GM20000 (cell line): ENCODE data around the gene ADGRV1.

ENCODE experiments used
- DNase-seq: peaks from one replicate; pipeline ENCODE4 v3.0.0; 2012; ENCODE audit warnings: low spot score
- CTCF ChIP-seq: IDR thresholded peaks from 2 replicates; pipeline ENCODE4 v1.5.1; 2012; ENCODE audit warnings: mild to moderate bottlenecking, control low read depth; ENCODE audit errors: extremely low read depth, missing control alignments

The ADGRV1 gene

DNA sequence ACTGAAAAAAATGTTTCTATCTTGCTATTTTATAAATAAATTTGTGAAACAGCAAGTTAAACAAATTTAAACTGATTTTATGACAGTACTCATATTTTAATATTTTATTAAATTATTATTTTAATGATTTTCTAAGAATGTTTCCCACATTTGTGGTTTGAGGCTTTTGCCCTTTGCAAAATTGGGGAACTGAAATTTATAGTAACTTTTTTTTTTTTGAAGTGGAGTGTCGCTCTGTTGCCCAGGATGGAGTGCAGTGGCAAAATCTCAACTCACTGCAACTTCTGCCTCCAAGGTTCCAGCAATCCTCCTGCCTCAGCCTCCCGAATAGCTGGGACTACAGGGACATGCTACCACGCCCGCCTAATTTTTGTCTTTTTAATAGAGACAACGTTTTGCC is 7.2 kb upstream of the ADGRV1 start:
- TF ChIP-seq CTCF: no peak
- no peak for DNase-seq

GRCh38 chr5:90553711-90554110 is 4.9 kb upstream of the ADGRV1 start:
- no peak for TF ChIP-seq CTCF
- DNase-seq: no peak

DNA sequence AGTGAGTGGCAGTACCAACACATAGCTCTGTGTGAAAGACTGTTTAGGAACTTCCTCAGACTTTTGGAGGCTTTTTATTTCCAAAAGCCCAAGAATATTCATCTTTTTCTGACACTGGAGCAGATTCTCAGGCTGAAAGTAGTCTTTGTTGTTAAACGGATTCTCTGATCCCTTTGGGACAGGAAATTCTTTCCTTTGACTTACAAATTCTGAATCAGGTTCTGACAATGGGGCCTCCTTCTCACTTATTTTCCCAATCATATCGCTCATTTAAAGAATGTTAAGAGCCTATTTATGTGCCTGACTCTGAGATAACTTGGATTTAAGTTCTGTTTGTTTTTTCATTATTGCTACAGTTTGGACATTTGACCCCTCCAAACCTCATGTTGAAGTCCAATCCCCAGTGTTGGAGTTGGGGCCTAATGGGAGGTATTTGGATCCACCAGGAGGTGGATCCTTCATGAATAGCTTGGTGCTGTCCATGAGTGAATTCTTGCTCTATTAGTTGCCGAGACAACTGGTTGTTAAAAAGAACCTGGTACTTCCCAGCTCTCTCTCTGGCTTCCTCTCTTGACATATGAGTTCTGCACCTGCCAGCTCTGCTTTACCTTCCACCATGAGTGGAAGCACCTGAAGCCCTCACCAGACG is 4.1 kb upstream of the ADGRV1 start:
- DNase-seq: no peak
- no peak for TF ChIP-seq CTCF

GRCh38 chr5:90555666-90556065 is 2.9 kb upstream of the ADGRV1 start:
- DNase-seq: no peak
- no peak for TF ChIP-seq CTCF

- TF ChIP-seq CTCF: no peak
- no peak for DNase-seq
These were observed 1.2 kb upstream of the ADGRV1 start for GRCh38 chr5:90557391-90557790.

DNA sequence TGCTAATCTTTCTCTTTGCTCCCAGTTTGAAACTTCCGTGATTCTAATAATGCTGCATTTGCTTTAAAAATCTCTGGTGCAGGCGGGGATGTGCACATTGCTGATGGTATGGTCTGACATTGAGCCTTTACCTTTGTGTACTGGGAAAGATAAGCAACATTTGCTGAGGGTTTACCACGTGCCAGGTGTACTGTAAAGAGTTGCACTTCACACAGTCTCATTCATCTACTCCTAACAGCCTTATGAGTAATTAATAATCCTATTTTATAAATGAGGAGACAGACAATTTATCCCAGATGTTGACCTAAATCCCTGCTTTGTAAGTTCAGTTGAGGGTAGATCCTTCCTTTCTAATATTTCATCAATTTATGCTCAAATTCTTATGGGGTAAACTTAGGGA is 726 bp upstream of the ADGRV1 start:
- no peak for TF ChIP-seq CTCF
- DNase-seq: no peak

- DNase-seq: no peak
- TF ChIP-seq CTCF: no peak
These were observed 2.2 kb downstream of the ADGRV1 start for GRCh38 chr5:90560771-90561170.

- no peak for TF ChIP-seq CTCF
- no peak for DNase-seq
These were observed 3.2 kb downstream of the ADGRV1 start for GRCh38 chr5:90561766-90562165.
